HG02571 (cell line): ENCODE data around the gene ESYT3.

ENCODE experiments used
- ATAC-seq: cut with Tn5 transposase; IDR thresholded peaks from one replicate; pipeline ENCODE4 v1.9.1; 2021; ENCODE audit warnings: mild to moderate bottlenecking, moderate library complexity; ENCODE audit not compliant: unreplicated experiment

The ESYT3 gene

GRCh38 chr3:138434276-138434874, at the start of gene ESYT3:
Gene ESYT3, plus strand, starts transcription at chr3:138434616. Its CDS starts 183 bp downstream, at chr3:138434799.
- ATAC-seq: no peak

GRCh38 chr3:138384976-138385375, 49.4 kb upstream of the ESYT3 start:
- no peak for ATAC-seq

- no peak for ATAC-seq
Observed at GRCh38 chr3:138389144-138389601, 45.2 kb upstream of the ESYT3 start.

GRCh38 chr3:138389841-138390581, 44.4 kb upstream of the ESYT3 start:
- no peak for ATAC-seq

GRCh38 chr3:138390582-138390932, 43.9 kb upstream of the ESYT3 start:
- ATAC-seq: no peak

GRCh38 chr3:138394156-138394555, 40.3 kb upstream of the ESYT3 start:
- ATAC-seq: no peak

- no peak for ATAC-seq
Observed at GRCh38 chr3:138394686-138395085, 39.7 kb upstream of the ESYT3 start.

GRCh38 chr3:138395865-138396751, 38.3 kb upstream of the ESYT3 start:
- no peak for ATAC-seq

GRCh38 chr3:138396752-138397410, 37.5 kb upstream of the ESYT3 start:
- no peak for ATAC-seq

GRCh38 chr3:138397983-138398382, 36.4 kb upstream of the ESYT3 start:
- no peak for ATAC-seq

GRCh38 chr3:138398791-138399575, 35.4 kb upstream of the ESYT3 start:
- ATAC-seq: no peak

- no peak for ATAC-seq
Observed at GRCh38 chr3:138399766-138400165, 34.6 kb upstream of the ESYT3 start.

GRCh38 chr3:138400651-138401070, 33.8 kb upstream of the ESYT3 start:
- no peak for ATAC-seq

- no peak for ATAC-seq
Observed at GRCh38 chr3:138401834-138402233, 32.6 kb upstream of the ESYT3 start.

GRCh38 chr3:138404121-138404520, 30.3 kb upstream of the ESYT3 start:
- no peak for ATAC-seq

GRCh38 chr3:138405001-138405400, 29.4 kb upstream of the ESYT3 start:
- no peak for ATAC-seq

GRCh38 chr3:138405486-138405885, 28.9 kb upstream of the ESYT3 start:
- no peak for ATAC-seq

- no peak for ATAC-seq
Observed at GRCh38 chr3:138406606-138407005, 27.8 kb upstream of the ESYT3 start.

GRCh38 chr3:138407236-138407907, 27.0 kb upstream of the ESYT3 start:
- no peak for ATAC-seq
